CD14-positive monocyte (primary cell): ENCODE measurements around the gene HSPA2. TPM values are rescaled to one million over a fixed set of nuclear protein-coding genes. Genes with fewer than 3 reads are reported as not detected.
A peak's percentile ranks its signal among the peaks of the same experiment; 100 is the strongest.

ENCODE experiments used
- DNase-seq, 3 donors: peaks; one replicate each; pipeline ENCODE4 v3.0.0-alpha.2; 2011 to 2022
- H2AFZ ChIP-seq: 2 replicates; pipeline ENCODE4 v1.6.0; 2012; ENCODE audit warnings: mild to moderate bottlenecking, low read depth, low read length, inconsistent platforms; ENCODE audit not compliant: insufficient read depth, poor library complexity, severe bottlenecking
- H3K27ac ChIP-seq, 2 donors: 1 replicate in 1 of 2; 2 replicates in 1 of 2; pipeline ENCODE4 v1.5.1; 2012 to 2013; ENCODE audit warnings: low read length in 2 of 2, control low read depth in 1 of 2, inconsistent platforms in 1 of 2, low read depth in 1 of 2, mild to moderate bottlenecking in 1 of 2
- H3K27me3 ChIP-seq, 2 donors: one replicate each; pipeline versions ENCODE4 v1.6.0 to v1.6.1; 2011 to 2013; ENCODE audit warnings: low read length in 2 of 2; ENCODE audit not compliant: control insufficient read depth in 2 of 2, insufficient read depth in 2 of 2
- H3K36me3 ChIP-seq, 2 donors: replicated peaks in 1 of 2; 1 replicate in 1 of 2; 2 replicates in 1 of 2; pipeline versions ENCODE4 v1.5.1 to v1.6.1; 2012 to 2013; ENCODE audit warnings: low read length in 2 of 2, control low read depth in 1 of 2, inconsistent platforms in 1 of 2, mild to moderate bottlenecking in 1 of 2; ENCODE audit not compliant: insufficient read depth in 2 of 2, control insufficient read depth in 1 of 2
- H3K4me1 ChIP-seq, 2 donors: 1 replicate in 1 of 2; 2 replicates in 1 of 2; pipeline versions ENCODE4 v1.5.1 to v1.6.1; 2012 to 2013; ENCODE audit warnings: low read length in 2 of 2, control low read depth in 1 of 2, inconsistent platforms in 1 of 2, mild to moderate bottlenecking in 1 of 2, moderate library complexity in 1 of 2; ENCODE audit not compliant: insufficient read depth in 2 of 2, control insufficient read depth in 1 of 2
- H3K4me2 ChIP-seq: replicated peaks from 2 replicates; pipeline ENCODE3; 2012; ENCODE audit warnings: low read length, moderate library complexity, mild to moderate bottlenecking; ENCODE audit not compliant: poor library complexity, severe bottlenecking; ENCODE audit errors: extremely low read depth
- H3K4me3 ChIP-seq, 3 experiments: fragments of 200-600 bp in 1 of 3; sonication (generic) in 1 of 3; replicated peaks in 1 of 3; 1 replicate in 2 of 3; 2 replicates in 1 of 3; pipeline ENCODE4 v1.5.1; 2011 to 2013; ENCODE audit warnings: low read length in 3 of 3, mild to moderate bottlenecking in 3 of 3, control low read depth in 2 of 3, low read depth in 2 of 3, inconsistent platforms in 1 of 3, moderate library complexity in 1 of 3
- H3K79me2 ChIP-seq: 2 replicates; pipeline ENCODE4 v1.6.0; 2012; ENCODE audit warnings: mild to moderate bottlenecking, control low read depth, inconsistent platforms, low read length, moderate library complexity; ENCODE audit not compliant: insufficient read depth
- H3K9ac ChIP-seq: 2 replicates; pipeline ENCODE4 v1.6.0; 2017; ENCODE audit warnings: low read length, mild to moderate bottlenecking; ENCODE audit not compliant: insufficient read depth, poor library complexity, severe bottlenecking
- H3K9me3 ChIP-seq, 2 donors: replicated peaks in 1 of 2; 1 replicate in 1 of 2; 2 replicates in 1 of 2; pipeline versions ENCODE4 v1.5.1 to v1.6.1; 2012 to 2013; ENCODE audit warnings: low read length in 2 of 2, control low read depth in 1 of 2; ENCODE audit not compliant: control insufficient read depth in 1 of 2, insufficient read depth in 1 of 2
- H4K20me1 ChIP-seq: 2 replicates; pipeline ENCODE4 v1.6.0; 2012; ENCODE audit warnings: mild to moderate bottlenecking, low read length, control low read depth, moderate library complexity; ENCODE audit not compliant: insufficient read depth
- H3K27ac Mint-ChIP-seq, 7 donors: one replicate each; pipeline ENCODE4 v1.8.0; 2020; ENCODE audit warnings: mild to moderate bottlenecking in 7 of 7, mixed read lengths in 7 of 7, moderate library complexity in 6 of 7, inconsistent platforms in 2 of 7
- H3K27me3 Mint-ChIP-seq, 3 donors: one replicate each; pipeline ENCODE4 v1.8.0; 2021 to 2022; ENCODE audit warnings: low read depth in 3 of 3, mild to moderate bottlenecking in 3 of 3, mixed read lengths in 3 of 3, moderate library complexity in 3 of 3, inconsistent platforms in 1 of 3
- H3K36me3 Mint-ChIP-seq, 2 donors: one replicate each; pipeline ENCODE4 v1.8.0; 2020; ENCODE audit warnings: mixed read lengths in 2 of 2, inconsistent platforms in 1 of 2, mild to moderate bottlenecking in 1 of 2
- H3K4me1 Mint-ChIP-seq: one replicate; pipeline ENCODE4 v1.8.0; 2020; ENCODE audit warnings: mild to moderate bottlenecking, mixed read lengths
- H3K4me3 Mint-ChIP-seq, 2 donors: one replicate each; pipeline ENCODE4 v1.8.0; 2020; ENCODE audit warnings: mild to moderate bottlenecking in 2 of 2, mixed read lengths in 2 of 2, moderate library complexity in 1 of 2
- H3K9me3 Mint-ChIP-seq, 7 donors: one replicate each; pipeline ENCODE4 v1.8.0; 2020 to 2022; ENCODE audit warnings: mixed read lengths in 7 of 7, mild to moderate bottlenecking in 6 of 7, moderate library complexity in 6 of 7, inconsistent platforms in 2 of 7
- WGBS: methylation state at CpG from one replicate; pipeline ENCODE4 v1.1.5; 2013; ENCODE audit warnings: missing lambda C conversion rate; ENCODE audit not compliant: insufficient coverage; 5-methylcytosine and 5-hydroxymethylcytosine counted together
- intact Hi-C, 2 donors: fragments of 100-400 bp; cut with micrococcal nuclease; formaldehyde crosslinking; loops; one replicate each; pipeline versions ENCODE4 v1.15.0 to v1.15.1; 2023
- polyA plus RNA-seq, 3 donors: library from polyadenylated mRNA; depleted of rRNA in 1 of 3; unstranded in 2 of 3; stranded (reverse) in 1 of 3; fragments of 300-500 nt in 2 of 3; fragments of >200 nt in 1 of 3; fragmentation: Illumina TruSeq in 2 of 3; gene quantifications; 1 replicate in 2 of 3; 2 replicates in 1 of 3; pipeline ENCODE4 v1.2.3, GENCODE V29; 2012 to 2021
- TF ChIP-seq, protein P1 (sequence below): fragments of 200-600 bp; IDR thresholded peaks from one replicate; pipeline ENCODE4 v1.8.0; 2022; ENCODE audit warnings: antibody characterized with exemption, mild to moderate bottlenecking

The HSPA2 gene
- polyA plus RNA-seq, 3 donors = 0.17 to 0.41 TPM; not detected in 1

- Mint-ChIP-seq H3K9me3 (no peaks in the 10 kb centered on the region), H3K36me3 (peaks cover 0 to 12% of the 10 kb centered on the region in 2 donors), H3K4me1 (peaks cover 38% of the 10 kb centered on the region), H3K27me3 (no peaks in the 10 kb centered on the region), H3K27ac (peak overlapping the region in 2 of 7 donors; percentile 55 to 56), H3K4me3 (peak overlapping the region; percentile 7 to 13)
- H3K79me2 ChIP-seq = peaks cover 47% of the 10 kb centered on the region
- H3K4me2 ChIP-seq = peak overlapping the region; percentile 26
- 49% methylated on average over 7 of the region's 8 CpGs for WGBS
- H3K4me3 ChIP-seq = peak overlapping the region in 1 of 3 experiments; percentile 87
- peaks cover 16% of the 10 kb centered on the region for H4K20me1 ChIP-seq
- H3K36me3 ChIP-seq = no peaks in the 10 kb centered on the region
- no peak overlapping the region for H2AFZ ChIP-seq
- intact Hi-C loops = loop anchor here in 1 of 2 donors (10.0 kb wide), 1 partner anchor 153 kb away; no protein-coding TSS in a partner anchor
- peaks cover 31 to 46% of the 10 kb centered on the region in 2 donors for H3K4me1 ChIP-seq
- H3K27ac ChIP-seq = no peak overlapping the region
- H3K27me3 ChIP-seq = no peaks in the 10 kb centered on the region
- TF ChIP-seq, protein P1, sequence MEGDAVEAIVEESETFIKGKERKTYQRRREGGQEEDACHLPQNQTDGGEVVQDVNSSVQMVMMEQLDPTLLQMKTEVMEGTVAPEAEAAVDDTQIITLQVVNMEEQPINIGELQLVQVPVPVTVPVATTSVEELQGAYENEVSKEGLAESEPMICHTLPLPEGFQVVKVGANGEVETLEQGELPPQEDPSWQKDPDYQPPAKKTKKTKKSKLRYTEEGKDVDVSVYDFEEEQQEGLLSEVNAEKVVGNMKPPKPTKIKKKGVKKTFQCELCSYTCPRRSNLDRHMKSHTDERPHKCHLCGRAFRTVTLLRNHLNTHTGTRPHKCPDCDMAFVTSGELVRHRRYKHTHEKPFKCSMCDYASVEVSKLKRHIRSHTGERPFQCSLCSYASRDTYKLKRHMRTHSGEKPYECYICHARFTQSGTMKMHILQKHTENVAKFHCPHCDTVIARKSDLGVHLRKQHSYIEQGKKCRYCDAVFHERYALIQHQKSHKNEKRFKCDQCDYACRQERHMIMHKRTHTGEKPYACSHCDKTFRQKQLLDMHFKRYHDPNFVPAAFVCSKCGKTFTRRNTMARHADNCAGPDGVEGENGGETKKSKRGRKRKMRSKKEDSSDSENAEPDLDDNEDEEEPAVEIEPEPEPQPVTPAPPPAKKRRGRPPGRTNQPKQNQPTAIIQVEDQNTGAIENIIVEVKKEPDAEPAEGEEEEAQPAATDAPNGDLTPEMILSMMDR = no peak
- no peak overlapping the region for H3K9ac ChIP-seq
- peak in 1 of 3 donors; percentile 22 for DNase-seq
- H3K9me3 ChIP-seq = no peaks in the 10 kb centered on the region
Measured at GRCh38 chr14:64501411-64502171, 39.0 kb upstream of the HSPA2 start.

GRCh38 chr14:64502456-64502855, 38.1 kb upstream of the HSPA2 start:
- H3K9ac ChIP-seq = peak overlapping the region; percentile 99
- H3K9me3 ChIP-seq = no peaks in the 10 kb centered on the region
- WGBS = 60% methylated on average over 1 of the region's 6 CpGs
- H3K36me3 ChIP-seq = no peaks in the 10 kb centered on the region
- H3K4me3 ChIP-seq = peak overlapping the region; percentile 49 to 91 (median 87)
- Mint-ChIP-seq H3K4me1 (peaks cover 46% of the 10 kb centered on the region), H3K27me3 (no peaks in the 10 kb centered on the region), H3K4me3 (peak overlapping the region; percentile 93 to 96), H3K27ac (peak overlapping the region; percentile 93 to 99 (median 97)), H3K9me3 (no peaks in the 10 kb centered on the region), H3K36me3 (peaks cover 0 to 12% of the 10 kb centered on the region in 2 donors)
- H3K27ac ChIP-seq = peak overlapping the region in 1 of 2 donors; percentile 99
- H3K79me2 ChIP-seq = peaks cover 56% of the 10 kb centered on the region
- H3K27me3 ChIP-seq = no peaks in the 10 kb centered on the region
- peaks cover 25% of the 10 kb centered on the region for H4K20me1 ChIP-seq
- intact Hi-C loops = loop anchor here in 1 of 2 donors (10.0 kb wide), 1 partner anchor 152 kb away; no protein-coding TSS in a partner anchor
- DNase-seq = no peak
- TF ChIP-seq, protein P1 = no peak
- peaks cover 40 to 55% of the 10 kb centered on the region in 2 donors for H3K4me1 ChIP-seq
- H2AFZ ChIP-seq = peak overlapping the region; percentile 95
- peak overlapping the region; percentile 91 for H3K4me2 ChIP-seq
